Measurements from ENCODE around the gene ARL3.
"Not testable (repeated sequence)": the region's sequence is repeated elsewhere in the genome, so short reads cannot be mapped to it uniquely, and the experiment has no call there.

Gene ARL3

DNA sequence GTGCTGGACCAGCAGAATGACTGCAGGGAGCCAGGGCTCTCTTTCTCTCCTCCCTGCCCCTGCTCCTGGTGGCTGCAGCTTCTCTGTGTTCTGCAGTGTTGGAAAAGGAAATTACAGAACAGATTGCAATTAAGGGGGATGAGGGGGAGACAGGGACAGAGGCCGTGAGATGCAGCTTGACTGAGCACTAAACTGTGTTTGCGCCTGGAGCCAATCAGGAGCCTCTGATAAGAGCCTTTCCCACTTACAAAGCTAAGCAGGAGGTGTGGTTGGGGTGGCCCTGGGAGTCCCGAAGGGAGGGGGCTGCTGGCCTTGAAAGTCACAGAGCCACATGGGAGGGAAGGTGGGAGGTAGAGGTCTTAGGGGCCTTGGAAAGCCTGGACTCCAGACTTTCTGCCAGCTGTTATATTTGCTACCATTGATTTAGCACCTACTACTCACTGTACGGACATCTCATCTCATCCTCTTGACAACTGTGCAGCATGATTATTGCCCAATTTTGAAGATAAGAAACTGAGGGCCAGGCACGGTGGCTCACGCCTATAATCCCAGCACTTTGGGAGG is 43.2 kb downstream of the ARL3 start:
- H3K4me3 ChIP-seq (ENCODE audit: low read depth, low read length) = no peak overlapping the region
- no peak for DNase-seq (ENCODE audit: low read depth)
- no peak for TF ChIP-seq POLR2A (IDR thresholded peaks at IDR 0.05; ENCODE audit: extremely low read depth, insufficient read length)

DNA sequence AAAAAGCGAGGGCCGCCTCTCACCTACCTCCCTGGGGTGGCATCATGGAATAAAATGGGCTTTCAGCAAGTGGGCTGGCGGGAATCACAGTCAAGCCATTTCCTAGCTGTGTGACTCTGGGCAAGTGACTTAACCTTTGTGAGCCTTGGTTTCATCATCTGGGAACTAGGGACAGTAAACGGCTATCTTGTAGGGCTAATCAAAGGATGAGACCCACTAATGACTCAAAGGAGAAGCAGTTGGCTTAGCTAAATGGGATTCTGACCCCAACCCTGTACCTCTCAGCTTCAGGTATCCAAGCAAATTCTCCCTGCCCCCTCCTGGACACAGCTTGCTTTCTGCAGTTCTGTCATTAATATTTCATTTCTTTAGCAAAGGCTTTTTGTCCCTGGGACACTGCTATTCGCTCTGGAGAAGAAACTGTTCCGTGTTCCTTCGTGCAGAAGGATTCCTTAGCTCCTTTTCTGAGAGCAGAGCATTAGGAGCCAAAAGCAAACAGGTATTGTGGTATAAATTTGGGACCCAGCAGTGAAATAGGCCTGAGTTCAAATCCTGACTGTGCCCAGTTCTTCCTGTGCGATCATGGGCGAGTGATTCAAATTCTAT is 44.0 kb downstream of the ARL3 start:
- no peak for TF ChIP-seq MYC (IDR thresholded peaks at IDR 0.05; ENCODE audit: low read depth, low read length)
- H3K4me3 ChIP-seq (ENCODE audit: low read depth, low read length) = no peak overlapping the region
- no peak for DNase-seq (ENCODE audit: low read depth)

GRCh38 chr10:102669206-102670064 is 44.8 kb downstream of the ARL3 start:
- H3K4me3 ChIP-seq (ENCODE audit: low read depth, low read length) = no peak overlapping the region
- no peak for DNase-seq (ENCODE audit: low read depth)
- TF ChIP-seq MAX (IDR thresholded peaks at IDR 0.05; ENCODE audit: low read depth, low read length) (no peak), POLR2A (IDR thresholded peaks at IDR 0.05; ENCODE audit: extremely low read depth, insufficient read length) (no peak), MYC (IDR thresholded peaks at IDR 0.05; ENCODE audit: low read depth, low read length) (no peak)
- TF ChIP-seq, protein P1, sequence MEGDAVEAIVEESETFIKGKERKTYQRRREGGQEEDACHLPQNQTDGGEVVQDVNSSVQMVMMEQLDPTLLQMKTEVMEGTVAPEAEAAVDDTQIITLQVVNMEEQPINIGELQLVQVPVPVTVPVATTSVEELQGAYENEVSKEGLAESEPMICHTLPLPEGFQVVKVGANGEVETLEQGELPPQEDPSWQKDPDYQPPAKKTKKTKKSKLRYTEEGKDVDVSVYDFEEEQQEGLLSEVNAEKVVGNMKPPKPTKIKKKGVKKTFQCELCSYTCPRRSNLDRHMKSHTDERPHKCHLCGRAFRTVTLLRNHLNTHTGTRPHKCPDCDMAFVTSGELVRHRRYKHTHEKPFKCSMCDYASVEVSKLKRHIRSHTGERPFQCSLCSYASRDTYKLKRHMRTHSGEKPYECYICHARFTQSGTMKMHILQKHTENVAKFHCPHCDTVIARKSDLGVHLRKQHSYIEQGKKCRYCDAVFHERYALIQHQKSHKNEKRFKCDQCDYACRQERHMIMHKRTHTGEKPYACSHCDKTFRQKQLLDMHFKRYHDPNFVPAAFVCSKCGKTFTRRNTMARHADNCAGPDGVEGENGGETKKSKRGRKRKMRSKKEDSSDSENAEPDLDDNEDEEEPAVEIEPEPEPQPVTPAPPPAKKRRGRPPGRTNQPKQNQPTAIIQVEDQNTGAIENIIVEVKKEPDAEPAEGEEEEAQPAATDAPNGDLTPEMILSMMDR (IDR thresholded peaks at IDR 0.05; ENCODE audit: low read depth, low read length) = peak; percentile 63

GRCh38 chr10:102668326-102669107 is 45.7 kb downstream of the ARL3 start:
- TF ChIP-seq MAX (IDR thresholded peaks at IDR 0.05; ENCODE audit: low read depth, low read length) = no peak
- no peak for DNase-seq (ENCODE audit: low read depth)
- no peak overlapping the region for H3K4me3 ChIP-seq (ENCODE audit: low read depth, low read length)

DNA sequence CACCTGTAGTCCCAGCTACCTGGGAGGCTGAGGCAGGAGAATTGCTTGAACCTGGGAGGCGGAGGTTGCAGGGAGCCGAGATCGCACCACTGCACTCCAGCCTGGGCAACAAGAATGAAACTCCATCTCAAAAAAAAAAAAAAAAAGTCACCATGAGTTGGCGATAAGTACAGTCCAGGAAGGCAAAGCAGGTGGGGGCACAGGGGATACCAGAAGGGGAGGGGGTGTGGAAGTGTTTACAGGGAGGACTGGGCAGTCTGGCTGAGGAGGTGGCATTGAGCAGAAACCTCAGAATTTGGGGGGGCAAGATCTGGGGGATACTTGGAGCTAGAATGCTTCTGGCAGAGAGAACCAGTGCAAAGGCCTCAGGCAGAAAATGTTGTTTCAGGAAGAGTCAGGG is 46.8 kb downstream of the ARL3 start:
- DNase-seq (ENCODE audit: low read depth) = not testable (repeated sequence)

GRCh38 chr10:102665904-102666509 is 48.2 kb downstream of the ARL3 start:
- DNase-seq (ENCODE audit: low read depth) = no peak
- no peak overlapping the region for H3K4me3 ChIP-seq (ENCODE audit: low read depth, low read length)
- TF ChIP-seq, protein P1 (IDR thresholded peaks at IDR 0.05; ENCODE audit: low read depth, low read length) = no peak
- TF ChIP-seq MAX (IDR thresholded peaks at IDR 0.05; ENCODE audit: low read depth, low read length) (no peak), MYC (IDR thresholded peaks at IDR 0.05; ENCODE audit: low read depth, low read length) (no peak), POLR2A (IDR thresholded peaks at IDR 0.05; ENCODE audit: extremely low read depth, insufficient read length) (no peak)

More for the DNA sequence above, 46.8 kb downstream of the ARL3 start:
- not testable (repeated sequence) for H3K4me3 ChIP-seq (ENCODE audit: low read depth, low read length)

DNA sequence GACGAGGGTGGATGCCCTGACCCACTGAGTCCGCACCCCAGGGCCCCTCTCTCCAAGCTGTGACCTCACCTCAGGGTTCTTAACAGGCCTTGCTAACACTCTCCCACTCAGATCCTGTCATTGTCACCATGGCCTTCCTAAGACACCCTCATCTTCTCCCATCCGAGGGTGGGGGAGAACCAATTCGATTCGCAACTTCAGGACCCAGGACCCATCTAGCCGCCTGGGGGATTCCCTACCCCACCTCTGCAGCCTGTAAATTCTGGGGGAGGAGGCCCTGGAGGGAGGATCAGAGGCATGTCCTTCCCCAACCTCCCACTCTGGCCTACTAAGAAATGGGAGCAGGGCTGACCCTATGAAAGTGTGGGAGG is 52.6 kb downstream of the ARL3 start:
- TF ChIP-seq, protein P1 (IDR thresholded peaks at IDR 0.05; ENCODE audit: low read depth, low read length) = no peak
- TF ChIP-seq MYC (IDR thresholded peaks at IDR 0.05; ENCODE audit: low read depth, low read length) = no peak
- no peak for TF ChIP-seq POLR2A (IDR thresholded peaks at IDR 0.05; ENCODE audit: extremely low read depth, insufficient read length)
- no peak for TF ChIP-seq MAX (IDR thresholded peaks at IDR 0.05; ENCODE audit: low read depth, low read length)
- no peak for DNase-seq (ENCODE audit: low read depth)
- H3K4me3 ChIP-seq (ENCODE audit: low read depth, low read length) = no peak overlapping the region

Measured in NB4 (cell line).